Osteocyte (in vitro differentiated cells): ENCODE measurements around the gene TOB2. TPM values are rescaled to one million over a fixed set of nuclear protein-coding genes. Genes with fewer than 3 reads are reported as not detected.
"Not testable (repeated sequence)": the region's sequence is repeated elsewhere in the genome, so short reads cannot be mapped to it uniquely, and the experiment has no call there.

Experiments used
- DNase-seq: peaks from one replicate; pipeline ENCODE4 v3.0.0; 2021; ENCODE audit warnings: mixed read lengths; ENCODE audit not compliant: unreplicated experiment; ENCODE audit errors: extremely low spot score
- H3K27ac Mint-ChIP-seq: one replicate; pipeline ENCODE4 v1.8.0; 2021; ENCODE audit warnings: mild to moderate bottlenecking, mixed read lengths; ENCODE audit not compliant: unreplicated experiment
- H3K27me3 Mint-ChIP-seq: one replicate; pipeline ENCODE4 v1.8.0; 2021; ENCODE audit warnings: mixed read lengths; ENCODE audit not compliant: unreplicated experiment
- H3K36me3 Mint-ChIP-seq: one replicate; pipeline ENCODE4 v1.8.0; 2021; ENCODE audit warnings: mixed read lengths; ENCODE audit not compliant: unreplicated experiment
- H3K4me1 Mint-ChIP-seq: one replicate; pipeline ENCODE4 v1.8.0; 2021; ENCODE audit warnings: mixed read lengths; ENCODE audit not compliant: unreplicated experiment
- H3K4me3 Mint-ChIP-seq: one replicate; pipeline ENCODE4 v1.8.0; 2021; ENCODE audit warnings: mild to moderate bottlenecking, moderate library complexity, mixed read lengths; ENCODE audit not compliant: unreplicated experiment
- H3K9me3 Mint-ChIP-seq: one replicate; pipeline ENCODE4 v1.8.0; 2021; ENCODE audit warnings: mixed read lengths; ENCODE audit not compliant: unreplicated experiment
- total RNA-seq: library from RNA; stranded (reverse); gene quantifications from 2 replicates; pipeline ENCODE4 v1.2.1, GENCODE V29; 2021
- TF ChIP-seq, protein P1 (sequence below): fragments of 200-600 bp; sonication (generic); IDR thresholded peaks from 2 replicates; pipeline ENCODE4 v1.5.0; 2021; ENCODE audit warnings: antibody characterized with exemption, mild to moderate bottlenecking, moderate library complexity

Gene TOB2
- total RNA-seq, 1 donor from 2014 or later = 44.5 TPM

DNA sequence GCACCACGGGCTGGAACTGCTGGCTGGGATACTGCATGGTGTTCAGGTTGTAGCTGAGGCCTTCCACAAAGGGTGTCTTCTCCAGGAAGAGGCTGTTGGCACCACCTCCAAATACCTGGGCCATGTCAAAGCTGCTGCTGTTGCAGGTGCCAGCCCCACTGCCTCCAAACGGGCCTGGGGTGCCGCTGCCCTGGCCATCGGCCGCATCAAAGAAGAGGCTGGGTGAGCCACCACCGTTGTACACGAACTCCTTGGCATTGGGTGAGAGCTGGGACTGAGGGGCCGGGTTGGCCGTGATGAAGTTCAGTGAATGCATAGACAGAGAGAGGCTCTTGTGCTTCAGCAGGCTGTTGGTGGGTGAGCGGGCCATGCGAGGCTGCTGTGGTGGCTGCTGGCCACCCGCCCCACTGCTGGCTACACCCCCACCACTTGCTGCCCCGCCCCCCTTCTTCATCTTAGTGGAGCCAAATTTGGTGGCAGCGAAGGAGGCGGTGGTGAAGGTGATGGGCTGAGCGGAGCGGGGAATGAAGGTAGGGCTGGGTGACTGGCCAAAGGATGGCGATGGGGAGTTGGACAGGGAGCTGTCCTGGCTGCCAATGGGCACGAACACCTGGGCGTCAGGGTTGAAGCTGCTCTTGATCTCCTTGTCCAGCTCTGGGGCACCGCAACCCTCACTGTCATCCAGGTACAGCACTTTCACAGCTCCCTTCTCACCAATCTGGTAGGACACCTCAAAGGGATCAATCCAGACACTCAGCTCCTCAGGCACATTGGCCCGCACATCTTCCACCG, 10.1 kb downstream of the TOB2 start:
- Mint-ChIP-seq H3K27ac (no peak overlapping the region), H3K36me3 (peaks cover 30% of the 10 kb centered on the region), H3K4me1 (peaks cover 13% of the 10 kb centered on the region), H3K4me3 (no peak overlapping the region), H3K27me3 (no peaks in the 10 kb centered on the region), H3K9me3 (no peaks in the 10 kb centered on the region)
- no peak for DNase-seq
- TF ChIP-seq, protein P1, sequence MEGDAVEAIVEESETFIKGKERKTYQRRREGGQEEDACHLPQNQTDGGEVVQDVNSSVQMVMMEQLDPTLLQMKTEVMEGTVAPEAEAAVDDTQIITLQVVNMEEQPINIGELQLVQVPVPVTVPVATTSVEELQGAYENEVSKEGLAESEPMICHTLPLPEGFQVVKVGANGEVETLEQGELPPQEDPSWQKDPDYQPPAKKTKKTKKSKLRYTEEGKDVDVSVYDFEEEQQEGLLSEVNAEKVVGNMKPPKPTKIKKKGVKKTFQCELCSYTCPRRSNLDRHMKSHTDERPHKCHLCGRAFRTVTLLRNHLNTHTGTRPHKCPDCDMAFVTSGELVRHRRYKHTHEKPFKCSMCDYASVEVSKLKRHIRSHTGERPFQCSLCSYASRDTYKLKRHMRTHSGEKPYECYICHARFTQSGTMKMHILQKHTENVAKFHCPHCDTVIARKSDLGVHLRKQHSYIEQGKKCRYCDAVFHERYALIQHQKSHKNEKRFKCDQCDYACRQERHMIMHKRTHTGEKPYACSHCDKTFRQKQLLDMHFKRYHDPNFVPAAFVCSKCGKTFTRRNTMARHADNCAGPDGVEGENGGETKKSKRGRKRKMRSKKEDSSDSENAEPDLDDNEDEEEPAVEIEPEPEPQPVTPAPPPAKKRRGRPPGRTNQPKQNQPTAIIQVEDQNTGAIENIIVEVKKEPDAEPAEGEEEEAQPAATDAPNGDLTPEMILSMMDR = no peak

DNA sequence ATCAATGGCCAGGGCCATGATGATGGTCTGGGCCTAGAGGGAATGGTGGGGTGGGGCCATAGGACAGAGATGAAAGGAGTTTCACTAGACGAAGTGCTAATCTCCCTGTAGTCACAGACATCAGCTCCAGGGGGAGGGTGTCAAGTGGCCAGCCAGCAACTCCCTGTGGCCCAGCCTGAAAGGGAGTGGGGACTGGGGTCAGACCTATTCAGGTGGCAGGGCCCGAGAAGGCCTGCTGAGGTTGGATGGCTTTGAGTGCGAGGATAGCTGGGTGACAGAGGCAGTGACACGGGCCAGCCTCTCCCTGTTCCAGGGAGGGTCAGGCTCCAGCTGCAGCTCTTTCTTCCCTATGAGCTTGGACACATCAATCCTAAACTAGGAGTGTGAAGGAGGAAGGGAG, 11.0 kb downstream of the TOB2 start:
- H3K9me3 Mint-ChIP-seq = no peaks in the 10 kb centered on the region
- no peak overlapping the region for H3K27ac Mint-ChIP-seq
- H3K4me1 Mint-ChIP-seq = peaks cover 14% of the 10 kb centered on the region
- peaks cover 35% of the 10 kb centered on the region for H3K36me3 Mint-ChIP-seq
- DNase-seq = no peak
- H3K4me3 Mint-ChIP-seq = no peak overlapping the region
- no peaks in the 10 kb centered on the region for H3K27me3 Mint-ChIP-seq
- TF ChIP-seq, protein P1 = no peak

DNA sequence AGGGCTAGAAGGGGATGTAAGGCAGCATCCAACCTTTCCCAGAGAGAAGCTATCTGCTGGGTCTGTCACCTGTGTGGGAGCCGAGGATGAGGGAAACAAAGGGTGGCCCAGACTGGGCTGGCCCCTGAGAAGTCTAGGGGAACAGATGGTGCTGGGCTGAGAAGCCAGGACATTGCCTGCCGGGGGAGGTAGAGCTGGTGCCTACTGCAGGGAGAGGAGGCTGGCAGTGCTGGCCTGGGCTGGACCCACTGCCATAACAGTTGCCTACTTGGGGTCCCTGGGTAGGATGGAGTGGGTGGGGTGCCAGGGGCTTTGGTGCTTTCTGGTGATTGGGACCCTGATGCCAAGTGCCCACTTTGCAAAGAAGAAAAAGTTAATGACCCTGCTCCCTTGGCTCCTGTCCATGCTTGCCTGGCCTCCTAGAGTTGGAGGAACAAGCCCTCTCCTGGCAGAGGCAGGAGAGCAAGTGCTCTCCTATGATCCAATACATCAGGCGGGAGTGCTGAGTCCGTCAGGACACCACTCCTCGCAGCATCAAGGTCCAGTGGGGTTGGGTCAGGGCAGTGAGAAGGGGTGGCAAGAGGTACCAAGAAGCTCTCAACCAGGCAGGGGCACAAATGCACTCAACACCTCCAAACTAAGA, 12.1 kb downstream of the TOB2 start:
- H3K4me1 Mint-ChIP-seq = peaks cover 12% of the 10 kb centered on the region
- H3K27me3 Mint-ChIP-seq, H3K9me3 Mint-ChIP-seq, H3K27ac Mint-ChIP-seq, H3K4me3 Mint-ChIP-seq, DNase-seq: not testable (repeated sequence)
- H3K36me3 Mint-ChIP-seq = peaks cover 35% of the 10 kb centered on the region

DNA sequence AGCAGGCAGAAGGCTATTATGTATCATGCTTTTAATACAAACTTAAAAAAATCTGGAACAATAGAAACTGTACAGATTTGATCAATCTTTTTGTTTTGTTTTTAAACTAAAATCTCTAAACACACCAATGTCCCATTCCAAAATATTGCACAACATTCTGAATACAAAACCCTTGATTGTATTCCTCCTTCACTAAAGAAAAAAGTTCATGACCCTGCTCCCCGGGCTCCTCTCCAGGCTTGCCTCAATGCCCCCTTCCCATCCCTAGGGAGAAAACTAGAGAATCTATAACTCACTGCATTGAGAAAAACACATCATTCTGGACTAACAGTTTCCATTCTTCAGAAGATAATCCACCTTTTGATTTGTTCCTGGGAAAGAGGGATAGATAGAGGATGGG, 13.1 kb downstream of the TOB2 start:
- peaks cover 34% of the 10 kb centered on the region for H3K36me3 Mint-ChIP-seq
- not testable (repeated sequence) for H3K9me3 Mint-ChIP-seq, H3K4me1 Mint-ChIP-seq, H3K27me3 Mint-ChIP-seq, DNase-seq, H3K27ac Mint-ChIP-seq, H3K4me3 Mint-ChIP-seq

DNA sequence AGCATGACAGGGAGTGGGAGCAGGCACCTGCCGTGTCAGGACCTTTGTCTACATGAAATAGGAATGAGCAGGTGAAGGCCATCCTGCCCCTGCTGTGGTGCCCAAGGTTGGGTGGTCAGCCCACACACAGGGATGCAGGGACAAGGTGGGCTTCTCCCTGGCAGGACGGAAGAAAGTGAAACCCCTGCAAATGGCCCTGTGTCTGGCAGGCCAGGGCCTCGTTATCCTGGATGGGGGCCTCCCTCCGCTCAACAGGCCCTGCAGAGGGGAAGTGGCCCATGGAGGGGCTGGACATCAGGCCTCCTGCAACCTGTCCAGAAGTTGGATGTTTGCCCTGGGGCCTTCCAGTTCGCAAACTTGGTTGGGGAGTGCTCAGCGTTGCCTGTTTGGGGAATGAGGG, 14.9 kb downstream of the TOB2 start:
- H3K27ac Mint-ChIP-seq = peak overlapping the region; percentile 18
- H3K36me3 Mint-ChIP-seq = peaks cover 27% of the 10 kb centered on the region
- H3K4me3 Mint-ChIP-seq = no peak overlapping the region
- no peaks in the 10 kb centered on the region for H3K9me3 Mint-ChIP-seq
- H3K27me3 Mint-ChIP-seq = no peaks in the 10 kb centered on the region
- DNase-seq = no peak
- peaks cover 6% of the 10 kb centered on the region for H3K4me1 Mint-ChIP-seq
- TF ChIP-seq, protein P1 = no peak

DNA sequence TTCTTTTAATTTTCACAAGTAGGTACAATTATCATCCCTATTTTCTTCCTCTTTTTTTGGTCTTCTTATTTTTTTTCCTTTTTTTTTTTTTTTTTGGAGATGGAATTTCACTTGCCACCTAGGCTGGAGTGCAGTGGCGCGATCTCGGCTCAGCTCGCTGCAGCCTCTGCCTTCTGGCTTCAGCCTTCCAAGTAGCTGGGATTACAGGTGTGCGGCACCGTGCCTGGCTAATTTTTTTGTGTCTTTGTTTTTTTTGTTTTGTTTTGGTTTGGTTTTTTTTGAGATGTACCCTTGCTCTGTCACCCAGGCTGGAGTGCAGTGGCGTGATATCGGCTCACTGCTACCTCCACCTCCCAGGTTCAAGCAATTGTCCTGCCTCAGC, 16.7 kb downstream of the TOB2 start:
- TF ChIP-seq, protein P1 = no peak
- peaks cover 18% of the 10 kb centered on the region for H3K36me3 Mint-ChIP-seq
- peaks cover 7% of the 10 kb centered on the region for H3K4me1 Mint-ChIP-seq
- no peaks in the 10 kb centered on the region for H3K27me3 Mint-ChIP-seq
- H3K4me3 Mint-ChIP-seq = no peak overlapping the region
- no peaks in the 10 kb centered on the region for H3K9me3 Mint-ChIP-seq
- no peak overlapping the region for H3K27ac Mint-ChIP-seq
- DNase-seq = no peak
